Psoas muscle (tissue), 8 donors: Measurements from ENCODE around the gene SNAI3. TPM values are rescaled to one million over a fixed set of nuclear protein-coding genes. Genes with fewer than 3 reads are reported as not detected.

ENCODE experiments used
- ATAC-seq, 4 donors: fragments of 200-7000 bp; cut with Tn5 transposase; one replicate each; pipeline ENCODE4 v1.9.1; 2020; ENCODE audit warnings: moderate library complexity in 3 of 4, mild to moderate bottlenecking in 2 of 4
- DNase-seq, 2 donors: peaks; one replicate each; pipeline ENCODE4 v3.0.0-alpha.2; 2020
- H3K27ac ChIP-seq: fragments of 200-600 bp; one replicate; pipeline ENCODE4 v1.8.0; 2022
- H3K27me3 ChIP-seq, 3 donors: fragments of 200-600 bp in 1 of 3; one replicate each; pipeline versions ENCODE4 v1.6.1 to v1.8.0; 2013 to 2022; ENCODE audit warnings: low read length in 2 of 3, mild to moderate bottlenecking in 2 of 3, moderate library complexity in 1 of 3; ENCODE audit not compliant: insufficient read depth in 3 of 3
- H3K36me3 ChIP-seq, 2 donors: fragments of 200-600 bp in 1 of 2; one replicate each; pipeline versions ENCODE4 v1.6.1 to v1.8.0; 2013 to 2022; ENCODE audit warnings: low read depth in 1 of 2, mild to moderate bottlenecking in 1 of 2, moderate library complexity in 1 of 2; ENCODE audit not compliant: insufficient read depth in 1 of 2
- H3K4me1 ChIP-seq: fragments of 200-600 bp; one replicate; pipeline ENCODE4 v1.8.0; 2022
- H3K4me3 ChIP-seq: fragments of 200-600 bp; one replicate; pipeline ENCODE4 v1.8.0; 2022; ENCODE audit warnings: mild to moderate bottlenecking
- H3K9me3 ChIP-seq: fragments of 200-600 bp; one replicate; pipeline ENCODE4 v1.8.0; 2022
- WGBS, 3 donors: extraction: QIAGEN DNeasy Blood & Tissue Kit; methylation state at CpG; one replicate each; pipeline versions ENCODE4 v1.1.6 to v1.1.7; 2013; 5-methylcytosine and 5-hydroxymethylcytosine counted together
- intact Hi-C, 2 donors: fragments of 100-400 bp; cut with DNase I; formaldehyde crosslinking; loops; one replicate each; pipeline versions ENCODE4 v1.11.0 to v1.14.2; 2022
- polyA plus RNA-seq, 3 donors: library from polyadenylated mRNA; stranded (reverse); fragments of 200-250 nt; gene quantifications; one replicate each; pipeline ENCODE4 v1.2.3, GENCODE V29; 2013
- total RNA-seq, 4 donors: library from RNA; stranded (reverse); fragmentation: NEBNext Ultra II Directional in 2 of 4; extraction: Animal tissue kit (Norgen Biotek cat#: 25700) in 2 of 4; gene quantifications; one replicate each; pipeline versions ENCODE4 v1.2.1 to v1.2.4, GENCODE V29; 2021 to 2023
- TF ChIP-seq, protein P1 (sequence below): fragments of 200-600 bp; IDR thresholded peaks from one replicate; pipeline ENCODE4 v1.8.0; 2022; ENCODE audit warnings: antibody characterized with exemption
- donor health status: healthy with polysubstance abuse.
- donor health status: DM: no; HTN: no; CAD: no; lungs with moderate emphysema.
- donor health status: Bipolar disorder and iron deficiency.
- donor health status: healthy.
- donor health status: DM: yes; HTN: yes; CAD: no.
- donor health status: DM: no; HTN: no; CAD: no.
- donor health status: DM: no; HTN: no; CAD: no.
- donor health status: DM: yes; HTN: yes; CAD: no.

The SNAI3 gene
- total and polyA plus RNA-seq, 7 donors, result 1.2 to 8.5 (median 3.9) TPM

DNA sequence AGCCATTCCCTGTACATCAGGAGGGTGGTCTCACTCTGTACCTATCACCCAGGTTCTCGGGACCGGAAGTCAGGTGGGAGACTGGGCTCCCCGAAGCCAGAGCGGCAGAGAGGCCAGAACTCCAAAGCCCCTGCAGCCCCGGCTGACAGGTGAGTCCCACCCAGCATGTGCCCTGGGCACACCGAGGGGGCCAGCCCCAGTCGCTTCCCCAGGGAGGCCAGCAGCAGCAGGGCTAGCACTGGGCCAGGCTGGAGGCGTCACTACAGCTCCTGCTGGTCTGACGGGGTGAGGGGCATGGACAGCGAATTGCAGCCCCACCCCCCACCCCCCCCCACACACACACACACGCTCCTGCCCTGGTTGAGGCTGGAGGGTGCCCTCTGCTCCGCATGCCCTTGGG is 55.9 kb downstream of the SNAI3 start:
- no peak overlapping the region for H3K4me3 ChIP-seq
- no peak overlapping the region for H3K27ac ChIP-seq
- DNase-seq (no peak), ATAC-seq (no peak)
- no peaks in the 10 kb centered on the region for H3K27me3 ChIP-seq
- H3K36me3 ChIP-seq, result peaks cover 5 to 78% of the 10 kb centered on the region in 2 donors
- no peaks in the 10 kb centered on the region for H3K4me1 ChIP-seq
- H3K9me3 ChIP-seq, result no peaks in the 10 kb centered on the region
- TF ChIP-seq, protein P1, sequence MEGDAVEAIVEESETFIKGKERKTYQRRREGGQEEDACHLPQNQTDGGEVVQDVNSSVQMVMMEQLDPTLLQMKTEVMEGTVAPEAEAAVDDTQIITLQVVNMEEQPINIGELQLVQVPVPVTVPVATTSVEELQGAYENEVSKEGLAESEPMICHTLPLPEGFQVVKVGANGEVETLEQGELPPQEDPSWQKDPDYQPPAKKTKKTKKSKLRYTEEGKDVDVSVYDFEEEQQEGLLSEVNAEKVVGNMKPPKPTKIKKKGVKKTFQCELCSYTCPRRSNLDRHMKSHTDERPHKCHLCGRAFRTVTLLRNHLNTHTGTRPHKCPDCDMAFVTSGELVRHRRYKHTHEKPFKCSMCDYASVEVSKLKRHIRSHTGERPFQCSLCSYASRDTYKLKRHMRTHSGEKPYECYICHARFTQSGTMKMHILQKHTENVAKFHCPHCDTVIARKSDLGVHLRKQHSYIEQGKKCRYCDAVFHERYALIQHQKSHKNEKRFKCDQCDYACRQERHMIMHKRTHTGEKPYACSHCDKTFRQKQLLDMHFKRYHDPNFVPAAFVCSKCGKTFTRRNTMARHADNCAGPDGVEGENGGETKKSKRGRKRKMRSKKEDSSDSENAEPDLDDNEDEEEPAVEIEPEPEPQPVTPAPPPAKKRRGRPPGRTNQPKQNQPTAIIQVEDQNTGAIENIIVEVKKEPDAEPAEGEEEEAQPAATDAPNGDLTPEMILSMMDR, result no peak
- WGBS, 3 donors, result 82 to 94% (median 91%) methylated on average over 10 to 12 of the region's 12 CpGs
- intact Hi-C loops, result no loop called here

DNA sequence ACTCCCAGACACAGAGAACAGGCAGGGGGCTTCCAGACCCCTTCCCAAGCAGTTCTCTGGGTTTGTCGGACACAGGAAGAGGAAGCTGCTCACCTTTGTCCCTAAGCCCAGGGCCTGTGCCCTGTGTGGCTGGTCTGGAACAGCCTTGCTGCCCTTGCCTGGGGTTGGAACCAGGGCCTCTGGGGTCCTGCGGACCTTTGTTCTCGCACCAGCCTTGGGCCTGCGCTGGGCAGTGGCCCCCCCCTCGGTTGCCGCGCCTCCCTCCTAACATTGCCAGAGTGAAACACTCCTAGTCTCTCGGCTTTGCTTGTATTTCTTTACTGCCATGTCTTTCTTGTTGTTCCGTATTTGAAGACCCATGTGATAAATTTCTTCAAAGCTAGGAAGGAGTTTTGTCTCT is 56.5 kb downstream of the SNAI3 start:
- WGBS, 3 donors, result 84 to 86% (median 86%) methylated on average over 9 of the region's 9 CpGs
- H3K27ac ChIP-seq, result no peak overlapping the region
- no peaks in the 10 kb centered on the region for H3K4me1 ChIP-seq
- peaks cover 5 to 84% of the 10 kb centered on the region in 2 donors for H3K36me3 ChIP-seq
- TF ChIP-seq, protein P1, result no peak
- intact Hi-C loops, result no loop called here
- H3K4me3 ChIP-seq, result no peak overlapping the region
- no peaks in the 10 kb centered on the region for H3K27me3 ChIP-seq
- ATAC-seq (no peak), DNase-seq (no peak)
- no peaks in the 10 kb centered on the region for H3K9me3 ChIP-seq

DNA sequence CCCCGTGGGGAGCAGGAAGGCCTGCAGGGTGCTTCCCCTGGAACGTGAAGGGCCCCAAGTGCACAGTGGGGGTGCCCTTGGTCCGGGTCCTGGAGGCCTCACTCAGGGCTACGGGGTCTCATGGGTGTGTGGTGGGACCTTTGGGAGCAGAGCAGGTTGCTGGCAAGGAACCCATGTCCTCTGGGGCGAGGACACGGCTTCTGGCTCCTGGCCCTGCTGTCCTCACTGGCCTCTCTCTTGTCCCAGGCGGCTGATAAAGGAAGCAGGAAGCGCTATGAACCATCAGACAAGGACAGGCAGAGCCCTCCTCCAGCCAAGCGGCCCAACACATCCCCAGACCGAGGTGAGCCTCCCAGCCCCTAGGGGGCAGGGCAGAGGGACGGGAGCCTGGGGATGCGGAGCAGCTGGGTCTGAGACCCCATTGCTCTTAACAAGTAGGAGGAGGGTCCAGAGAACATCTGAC is 57.8 kb downstream of the SNAI3 start:
- Histone ChIP-seq H3K27ac (no peak overlapping the region), H3K36me3 (peaks cover 5 to 94% of the 10 kb centered on the region in 2 donors)
- TF ChIP-seq, protein P1, result peak; percentile 18

More for the DNA sequence above, 57.8 kb downstream of the SNAI3 start:
- Histone ChIP-seq H3K27me3 (no peaks in the 10 kb centered on the region), H3K4me3 (no peak overlapping the region), H3K9me3 (no peaks in the 10 kb centered on the region), H3K4me1 (no peaks in the 10 kb centered on the region)
- peak in 1 of 4 donors; percentile 52 for ATAC-seq
- intact Hi-C loops, result no loop called here
- 36 to 39% (median 38%) methylated on average over 12 of the region's 12 CpGs for WGBS, 3 donors
- peak in 1 of 2 donors; percentile 60 for DNase-seq

Other genes starting within 250 kb of the SNAI3 start
- gene ZFPM1, start 233.2 kb downstream of the SNAI3 start, total RNA-seq, result 1 to 10 TPM; 2.3 to 2.9 (median 2.6) TPM
- gene ZFPM1, start 233.2 kb downstream of the SNAI3 start, polyA plus RNA-seq, result 1 to 10 TPM in 1 of 3 donors, under 1 TPM in 2; 0.43 to 1.4 (median 0.56) TPM
- 10 to 100 TPM; 24.8 to 30.5 (median 26.9) TPM for gene ZC3H18, start 116.1 kb downstream of the SNAI3 start, total RNA-seq
- gene ZC3H18, start 116.1 kb downstream of the SNAI3 start, polyA plus RNA-seq, result 10 to 100 TPM; 19.9 to 36.0 (median 32.0) TPM
- not detected for gene IL17C, start 47.9 kb downstream of the SNAI3 start, total RNA-seq
- gene IL17C, start 47.9 kb downstream of the SNAI3 start, polyA plus RNA-seq, result not detected
- gene CYBA, start 35.5 kb downstream of the SNAI3 start, total RNA-seq, result 10 to 100 TPM; 17.1 to 20.2 (median 19.2) TPM
- 10 to 100 TPM in 2 of 3 donors, 1 to 10 TPM in 1; 9.1 to 28.0 (median 24.0) TPM for gene CYBA, start 35.5 kb downstream of the SNAI3 start, polyA plus RNA-seq
- gene MVD, start 23.4 kb downstream of the SNAI3 start, total RNA-seq, result 10 to 100 TPM; 11.7 to 26.8 (median 16.1) TPM
- 10 to 100 TPM; 13.7 to 19.2 (median 15.9) TPM for gene MVD, start 23.4 kb downstream of the SNAI3 start, polyA plus RNA-seq
- gene RNF166, start 19.9 kb upstream of the SNAI3 start, total RNA-seq, result 10 to 100 TPM; 13.4 to 22.9 (median 15.7) TPM
- 10 to 100 TPM; 10.1 to 14.9 (median 12.1) TPM for gene RNF166, start 19.9 kb upstream of the SNAI3 start, polyA plus RNA-seq
- gene CTU2, start 20.0 kb upstream of the SNAI3 start, total RNA-seq, result 10 to 100 TPM; 12.4 to 24.1 (median 19.6) TPM
- gene CTU2, start 20.0 kb upstream of the SNAI3 start, polyA plus RNA-seq, result 10 to 100 TPM; 20.2 to 24.1 (median 21.9) TPM
- 10 to 100 TPM in 2 of 4 donors, 1 to 10 TPM in 2; 8.8 to 12.6 (median 10.9) TPM for gene PIEZO1, start 98.7 kb upstream of the SNAI3 start, total RNA-seq
- gene PIEZO1, start 98.7 kb upstream of the SNAI3 start, polyA plus RNA-seq, result 10 to 100 TPM in 2 of 3 donors, 1 to 10 TPM in 1; 7.2 to 26.8 (median 10.2) TPM
- gene CDT1, start 117.3 kb upstream of the SNAI3 start, total RNA-seq, result under 1 TPM in 3 of 4 donors, not detected in 1; 0.17 to 0.59 (median 0.25) TPM
- gene CDT1, start 117.3 kb upstream of the SNAI3 start, polyA plus RNA-seq, result under 1 TPM; 0.03 to 0.13 (median 0.04) TPM
- gene APRT, start 125.4 kb upstream of the SNAI3 start, total RNA-seq, result 10 to 100 TPM; 32.8 to 67.7 (median 55.0) TPM
- gene APRT, start 125.4 kb upstream of the SNAI3 start, polyA plus RNA-seq, result 100 to 1,000 TPM in 1 of 3 donors, 10 to 100 TPM in 2; 49.4 to 165 (median 66.9) TPM
- gene GALNS, start 170.4 kb upstream of the SNAI3 start, total RNA-seq, result 10 to 100 TPM in 2 of 4 donors, 1 to 10 TPM in 2; 4.8 to 10.4 (median 9.7) TPM
- 10 to 100 TPM in 2 of 3 donors, 1 to 10 TPM in 1; 9.0 to 15.4 (median 12.3) TPM for gene GALNS, start 170.4 kb upstream of the SNAI3 start, polyA plus RNA-seq
- 10 to 100 TPM; 38.6 to 42.6 (median 38.7) TPM for gene TRAPPC2L, start 170.6 kb upstream of the SNAI3 start, total RNA-seq
- gene TRAPPC2L, start 170.6 kb upstream of the SNAI3 start, polyA plus RNA-seq, result 10 to 100 TPM; 23.9 to 30.7 (median 28.5) TPM
- not detected for gene PABPN1L, start 180.2 kb upstream of the SNAI3 start, total RNA-seq
- gene PABPN1L, start 180.2 kb upstream of the SNAI3 start, polyA plus RNA-seq, result not detected